Measurements from ENCODE around the gene INHA.
A peak's percentile ranks its signal among the peaks of the same experiment; 100 is the strongest.

INHA gene, protein sequence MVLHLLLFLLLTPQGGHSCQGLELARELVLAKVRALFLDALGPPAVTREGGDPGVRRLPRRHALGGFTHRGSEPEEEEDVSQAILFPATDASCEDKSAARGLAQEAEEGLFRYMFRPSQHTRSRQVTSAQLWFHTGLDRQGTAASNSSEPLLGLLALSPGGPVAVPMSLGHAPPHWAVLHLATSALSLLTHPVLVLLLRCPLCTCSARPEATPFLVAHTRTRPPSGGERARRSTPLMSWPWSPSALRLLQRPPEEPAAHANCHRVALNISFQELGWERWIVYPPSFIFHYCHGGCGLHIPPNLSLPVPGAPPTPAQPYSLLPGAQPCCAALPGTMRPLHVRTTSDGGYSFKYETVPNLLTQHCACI

GRCh38 chr2:219572237-219573001 is at the start of gene INHA:
TSS of gene INHA (plus strand) at chr2:219572310. CDS start at chr2:219572375, 65 bp downstream.
- DNase-seq = no peak

GRCh38 chr2:219523031-219523671 is 49.0 kb upstream of the INHA start:
- DNase-seq = no peak

- no peak for DNase-seq
Observed at GRCh38 chr2:219524817-219525216, 47.3 kb upstream of the INHA start.

- DNase-seq = no peak
Observed at GRCh38 chr2:219525533-219526232, 46.4 kb upstream of the INHA start.

DNA sequence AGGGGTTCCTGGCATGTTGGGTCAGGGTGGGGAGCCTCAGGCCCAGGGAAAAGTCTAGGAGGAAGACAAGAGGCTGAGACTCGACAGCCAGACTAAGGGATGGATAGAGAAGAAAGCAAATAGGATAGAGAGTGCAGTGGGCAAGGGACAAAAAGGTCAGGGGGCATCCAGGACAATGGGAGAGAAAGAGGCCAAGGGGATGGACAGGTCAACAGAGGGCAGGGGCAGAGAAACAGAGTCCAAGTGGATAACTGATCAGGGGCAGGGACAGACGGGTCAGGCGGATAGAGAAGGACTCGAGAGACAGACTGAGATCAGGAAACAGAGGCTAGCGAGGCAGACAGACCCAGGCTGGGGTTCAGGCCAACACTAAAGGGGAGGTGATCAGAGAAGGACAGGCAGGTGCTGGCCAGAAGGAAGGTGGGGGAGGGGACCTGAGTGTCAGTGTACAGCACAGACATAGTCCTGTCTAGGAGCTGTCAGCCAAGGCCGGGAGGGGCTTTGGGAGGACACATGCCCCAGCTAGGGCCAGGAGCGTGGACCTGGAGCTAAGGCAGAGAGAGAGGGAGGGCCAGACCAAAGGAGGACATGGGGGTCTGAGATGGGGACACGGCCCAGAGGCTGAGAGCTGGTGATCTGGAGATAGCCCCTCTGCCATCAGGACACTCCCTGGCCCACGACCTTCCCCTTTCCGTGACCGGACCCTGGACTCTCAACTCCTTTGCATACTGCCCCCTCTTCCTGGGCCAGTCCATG is 45.6 kb upstream of the INHA start:
- DNase-seq = no peak

GRCh38 chr2:219527076-219527394 is 45.1 kb upstream of the INHA start:
- DNase-seq = no peak

GRCh38 chr2:219527472-219527871 is 44.6 kb upstream of the INHA start:
- no peak for DNase-seq

GRCh38 chr2:219530048-219530963 is 41.8 kb upstream of the INHA start:
- peak; percentile 75 to 94 for DNase-seq

GRCh38 chr2:219531639-219532377 is 40.3 kb upstream of the INHA start:
- DNase-seq = no peak

GRCh38 chr2:219532378-219532649 is 39.8 kb upstream of the INHA start:
- no peak for DNase-seq

GRCh38 chr2:219533930-219534661 is 38.0 kb upstream of the INHA start:
- no peak for DNase-seq

GRCh38 chr2:219536425-219536824 is 35.7 kb upstream of the INHA start:
- DNase-seq = no peak

GRCh38 chr2:219536967-219537366 is 35.1 kb upstream of the INHA start:
- DNase-seq = no peak

DNA sequence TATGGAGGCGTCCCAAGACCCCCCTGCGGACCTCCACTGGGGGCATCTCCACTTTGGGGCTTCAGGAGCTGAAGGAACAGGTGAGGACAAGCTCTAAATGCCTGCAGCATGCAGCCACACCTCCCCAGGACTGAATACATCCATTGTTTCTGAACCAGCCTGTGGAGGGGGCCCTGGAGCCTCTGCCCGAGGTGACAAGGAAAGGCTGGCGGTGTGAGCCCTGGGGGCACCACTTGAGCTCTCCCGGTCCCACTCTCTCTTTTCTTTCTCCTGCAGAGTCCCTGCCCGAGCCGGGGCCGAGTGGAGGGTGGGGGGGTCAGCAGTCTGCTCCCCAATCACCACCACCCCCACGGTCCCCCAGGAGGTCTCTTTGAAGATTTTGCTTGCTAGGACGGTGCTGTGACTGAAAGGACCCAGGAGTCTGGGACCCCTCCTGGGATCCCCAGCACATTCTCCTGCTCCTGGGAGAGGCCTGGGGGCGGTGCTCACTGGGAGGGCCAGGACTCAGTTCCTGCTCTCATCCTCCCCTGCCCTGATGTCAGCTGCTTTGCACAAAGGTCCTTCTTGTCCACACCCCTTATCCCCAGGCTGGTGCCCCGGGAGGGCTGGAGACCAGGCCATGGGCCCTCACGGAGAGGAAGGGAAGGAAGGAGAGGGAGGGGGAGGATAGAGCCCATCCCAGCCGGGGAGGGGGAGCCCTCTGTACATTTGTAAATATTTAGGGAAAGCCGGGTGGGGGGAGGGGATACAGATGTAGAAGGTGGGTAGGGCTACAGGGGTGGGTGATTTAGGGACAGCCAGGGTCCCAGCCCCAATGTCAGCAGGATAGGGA is 34.2 kb upstream of the INHA start:
- DNase-seq = no peak

DNA sequence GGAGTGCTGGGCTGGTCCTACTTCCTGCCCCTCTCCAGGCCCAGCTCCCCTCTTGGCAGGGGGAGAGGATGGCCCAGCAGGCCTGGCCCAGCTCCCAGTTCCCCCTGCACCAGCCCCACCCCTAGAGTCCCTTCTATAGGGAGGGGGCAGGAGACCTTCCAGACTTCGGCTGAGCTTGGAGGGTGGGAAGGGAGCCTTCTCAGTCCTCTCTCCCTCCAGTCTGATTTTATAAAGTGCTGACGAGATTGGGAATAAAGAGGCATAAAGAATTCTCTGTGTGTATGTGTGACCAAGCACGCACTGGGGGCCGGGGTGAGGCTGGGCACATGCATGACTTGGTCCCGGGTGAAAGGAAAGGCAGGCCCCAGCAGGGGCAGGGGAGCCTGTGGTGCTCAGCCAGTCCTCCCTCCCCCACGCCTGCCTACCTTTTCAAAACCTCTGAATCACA is 33.6 kb upstream of the INHA start:
- DNase-seq = no peak

DNA sequence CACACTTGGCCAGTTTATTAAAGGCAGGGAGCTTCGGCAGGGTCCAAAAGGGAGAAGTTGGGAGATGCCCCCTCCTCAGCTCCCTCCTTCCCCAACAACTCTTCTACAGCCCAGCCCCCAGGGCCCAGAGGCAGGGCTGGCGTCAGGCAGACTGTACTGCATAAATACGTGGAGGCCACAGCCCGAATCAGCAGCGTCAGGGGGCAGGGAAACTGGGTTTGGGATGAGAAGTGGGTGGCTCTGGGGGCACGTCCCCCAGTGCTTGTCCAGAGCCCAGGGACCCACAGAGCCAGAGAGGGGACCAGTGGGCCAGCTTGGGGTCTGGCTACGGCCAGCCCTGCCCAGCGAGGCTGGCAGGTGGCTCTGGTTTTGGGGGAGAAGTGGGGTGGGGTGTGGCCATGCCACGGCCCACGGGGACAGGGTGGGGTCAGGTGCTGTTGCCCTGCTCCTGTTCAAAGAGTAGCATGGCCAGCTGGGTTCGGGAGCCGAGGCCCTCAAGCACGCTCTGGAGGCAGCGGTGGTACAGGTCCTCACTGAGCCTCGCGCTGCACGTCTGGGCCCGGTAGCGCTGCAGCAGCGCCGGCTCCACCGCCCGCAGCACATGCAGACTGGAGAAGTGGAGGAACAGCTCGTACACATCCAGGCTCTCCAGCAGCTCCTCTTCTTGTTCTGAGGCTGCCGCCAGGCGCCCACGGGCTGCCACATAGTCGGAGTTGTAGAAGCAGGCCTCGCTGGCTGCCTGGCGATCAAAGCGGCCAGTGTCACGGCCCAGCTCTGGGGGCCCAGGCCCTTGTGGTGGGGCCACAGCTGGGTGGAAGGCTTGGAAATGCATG is 32.9 kb upstream of the INHA start:
- DNase-seq = no peak

DNA sequence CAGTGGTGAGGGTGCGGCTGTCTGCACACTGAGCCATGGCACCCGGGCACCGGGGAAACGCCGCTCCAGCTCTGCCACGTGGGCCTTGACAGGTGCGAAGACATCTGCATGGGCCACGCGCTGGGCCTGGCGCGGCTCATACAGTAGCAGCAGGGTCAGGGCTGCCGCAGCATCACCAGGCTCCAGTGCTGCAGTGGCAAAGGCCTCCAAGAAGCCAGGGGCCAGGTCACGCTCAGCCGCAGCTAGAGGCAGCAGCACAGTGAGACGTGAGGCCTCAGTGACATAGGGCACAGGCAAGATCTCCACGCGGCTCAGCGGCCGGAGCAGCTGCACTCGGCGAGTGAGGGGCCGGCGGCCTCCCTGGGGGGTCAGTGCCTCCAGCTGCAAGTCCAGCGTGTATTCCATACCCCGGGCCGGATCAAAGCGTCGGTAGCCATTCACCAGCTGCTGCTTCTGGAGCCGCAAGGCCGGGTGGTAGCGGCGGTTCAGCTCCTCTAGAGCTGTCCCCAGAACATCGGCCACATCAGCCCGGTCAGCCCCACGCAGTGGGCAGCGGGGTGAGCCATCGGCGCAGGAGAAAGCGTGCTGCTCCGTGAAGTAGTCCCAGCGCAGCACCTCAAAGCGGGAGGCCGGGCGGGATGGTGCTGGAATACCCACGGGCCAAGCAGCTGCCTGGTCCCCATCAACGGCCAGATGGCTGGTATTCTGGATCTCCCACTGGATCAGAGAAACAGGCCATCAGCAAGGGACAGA is 32.0 kb upstream of the INHA start:
- no peak for DNase-seq

Data from inflammatory macrophage treated with lipopolysaccharide for 1 hour (primary cell).